ENCODE data around the gene LRP1B.

GRCh38 chr2:141523199-141523598, 607.6 kb downstream of the LRP1B start:
- TF ChIP-seq CTCF (IDR thresholded peaks at IDR 0.05) (no peak), POLR2A (IDR thresholded peaks at IDR 0.05) (no peak)

All from Peyer's patch (tissue), 4 donors.